GM23338 (cell line): ENCODE data around the gene ORM1. TPM values are rescaled to one million over a fixed set of nuclear protein-coding genes. Genes with fewer than 3 reads are reported as not detected.

Source experiments
- ATAC-seq: fragments of 200-7000 bp; cut with Tn5 transposase; 3 replicates; pipeline ENCODE4 v1.9.1; 2020
- DNase-seq: peaks from one replicate; pipeline ENCODE4 v3.0.0-alpha.2; 2015; ENCODE audit warnings: low spot score
- H2AFZ ChIP-seq: fragments of 200-600 bp; sonication (generic); 2 replicates; pipeline ENCODE4 v1.8.0; 2016; ENCODE audit warnings: antibody characterized with exemption, mild to moderate bottlenecking, moderate library complexity
- H3F3A ChIP-seq: fragments of 200-600 bp; sonication (generic); replicated peaks from 2 replicates; pipeline ENCODE4 v1.8.0; 2017; ENCODE audit warnings: antibody characterized with exemption, mixed run types, low read depth
- H3K27ac ChIP-seq: fragments of 200-600 bp; sonication (generic); 2 replicates; pipeline ENCODE4 v1.6.1; 2016; ENCODE audit warnings: low read depth
- H3K27me3 ChIP-seq: fragments of 200-600 bp; sonication (generic); 2 replicates; pipeline ENCODE4 v1.8.0; 2016; ENCODE audit warnings: mild to moderate bottlenecking, mixed run types, moderate library complexity; ENCODE audit not compliant: insufficient read depth
- H3K36me3 ChIP-seq: fragments of 200-600 bp; sonication (generic); 2 replicates; pipeline ENCODE4 v1.8.0; 2016; ENCODE audit warnings: mild to moderate bottlenecking; ENCODE audit not compliant: insufficient read depth
- H3K4me1 ChIP-seq: fragments of 200-600 bp; sonication (generic); 2 replicates; pipeline ENCODE4 v1.8.0; 2016; ENCODE audit warnings: mild to moderate bottlenecking, moderate library complexity; ENCODE audit not compliant: insufficient read depth
- H3K4me2 ChIP-seq: fragments of 200-600 bp; sonication (generic); 2 replicates; pipeline ENCODE4 v1.7.1; 2017; ENCODE audit warnings: mixed run types
- H3K4me3 ChIP-seq: fragments of 200-600 bp; sonication (generic); 2 replicates; pipeline ENCODE4 v1.6.1; 2016; ENCODE audit warnings: mixed run types
- H3K79me2 ChIP-seq: fragments of 200-600 bp; sonication (generic); replicated peaks from 2 replicates; pipeline ENCODE4 v1.8.0; 2017; ENCODE audit warnings: mild to moderate bottlenecking; ENCODE audit not compliant: insufficient read depth
- H3K9me2 ChIP-seq: fragments of 200-600 bp; sonication (generic); 2 replicates; pipeline ENCODE4 v1.8.0; 2017; ENCODE audit not compliant: insufficient read depth
- H4K20me1 ChIP-seq: fragments of 200-600 bp; sonication (generic); replicated peaks from 2 replicates; pipeline ENCODE4 v1.8.0; 2017; ENCODE audit warnings: mild to moderate bottlenecking; ENCODE audit not compliant: insufficient read depth
- H3K27ac Mint-ChIP-seq: 2 replicates; pipeline ENCODE4 v1.8.0; 2020; ENCODE audit warnings: inconsistent platforms, mild to moderate bottlenecking, moderate library complexity, mixed read lengths
- H3K27me3 Mint-ChIP-seq: 3 replicates; pipeline ENCODE4 v1.8.0; 2022; ENCODE audit warnings: low read depth, mild to moderate bottlenecking, moderate library complexity, mixed read lengths, inconsistent platforms; ENCODE audit not compliant: insufficient read depth, poor library complexity
- H3K36me3 Mint-ChIP-seq: 3 replicates; pipeline ENCODE4 v1.8.0; 2021; ENCODE audit warnings: low read depth, mild to moderate bottlenecking, inconsistent platforms, moderate library complexity, mixed read lengths
- H3K4me1 Mint-ChIP-seq: 3 replicates; pipeline ENCODE4 v1.8.0; 2020; ENCODE audit warnings: mild to moderate bottlenecking, inconsistent platforms, mixed read lengths
- H3K4me3 Mint-ChIP-seq: 3 replicates; pipeline ENCODE4 v1.8.0; 2021; ENCODE audit warnings: moderate library complexity, mild to moderate bottlenecking, inconsistent platforms, mixed read lengths
- H3K9me3 Mint-ChIP-seq: 3 replicates; pipeline ENCODE4 v1.8.0; 2020; ENCODE audit warnings: moderate library complexity, mild to moderate bottlenecking, inconsistent platforms, mixed read lengths
- CREB1 ChIP-seq: fragments of 250-450 bp; sonication (Bioruptor Pico); IDR thresholded peaks from 2 replicates; pipeline ENCODE4 v1.5.0; 2020; ENCODE audit warnings: low read depth, mild to moderate bottlenecking, moderate library complexity
- EZH2 ChIP-seq: fragments of 200-600 bp; sonication (generic); IDR thresholded peaks from one replicate; pipeline ENCODE4 v1.8.0; 2017; ENCODE audit warnings: antibody characterized with exemption, mild to moderate bottlenecking, low read depth; ENCODE audit not compliant: unreplicated experiment
- EZH2phosphoT487 ChIP-seq: fragments of 200-600 bp; sonication (generic); IDR thresholded peaks from one replicate; pipeline ENCODE4 v1.8.1; 2018; ENCODE audit warnings: antibody characterized with exemption; ENCODE audit not compliant: unreplicated experiment
- JUNB ChIP-seq: IDR thresholded peaks from one replicate; pipeline ENCODE4 v1.6.1; 2016; ENCODE audit warnings: antibody characterized with exemption; ENCODE audit not compliant: unreplicated experiment
- NANOG ChIP-seq: IDR thresholded peaks from 2 replicates; pipeline ENCODE4 v1.6.1; 2016; ENCODE audit warnings: antibody characterized with exemption, borderline replicate concordance
- POLR2AphosphoS5 ChIP-seq: IDR thresholded peaks from 2 replicates; pipeline ENCODE4 v1.6.1; 2016; ENCODE audit warnings: antibody characterized with exemption, low read depth
- STAT1 ChIP-seq: IDR thresholded peaks from one replicate; pipeline ENCODE4 v1.6.1; 2016; ENCODE audit warnings: antibody characterized with exemption; ENCODE audit not compliant: unreplicated experiment
- ZNF114 ChIP-seq: fragments of 250-450 bp; sonication (Bioruptor Pico); IDR thresholded peaks from 2 replicates; pipeline ENCODE4 v1.5.0; 2020; ENCODE audit warnings: mild to moderate bottlenecking, moderate library complexity
- ZNF331 ChIP-seq: fragments of 250-450 bp; sonication (Bioruptor Pico); IDR thresholded peaks from 2 replicates; pipeline ENCODE4 v1.5.0; 2020; ENCODE audit warnings: low read depth, mild to moderate bottlenecking, moderate library complexity
- polyA plus RNA-seq: library from polyadenylated mRNA; unstranded; fragments of >200 nt; fragmentation: Nextera tagmentation; extraction: Ambion mirVana; gene quantifications from 2 replicates; pipeline ENCODE4 v1.2.1, GENCODE V29; 2016
- total RNA-seq: library from RNA; depleted of rRNA; stranded (reverse); fragments of >200 nt; shearing (Covaris generic); gene quantifications from 2 replicates; pipeline ENCODE4 v1.2.3, GENCODE V29; 2014
- TF ChIP-seq, protein P1 (sequence below), 2 experiments: fragments of 200-600 bp in 1 of 2; sonication (generic) in 1 of 2; conservative IDR thresholded peaks; 2 replicates each; pipeline versions ENCODE4 v1.5.1 to v1.6.1; 2016 to 2017; ENCODE audit warnings: antibody characterized with exemption in 2 of 2, low read depth in 2 of 2, mild to moderate bottlenecking in 2 of 2, moderate library complexity in 1 of 2
- TF ChIP-seq, protein P2 (sequence below): fragments of 250-450 bp; sonication (Bioruptor Pico); IDR thresholded peaks from 2 replicates; pipeline ENCODE4 v1.5.0; 2020; ENCODE audit warnings: mild to moderate bottlenecking, moderate library complexity
- TF ChIP-seq, protein P3 (sequence below): IDR thresholded peaks from 2 replicates; pipeline ENCODE4 v1.6.1; 2016; ENCODE audit warnings: antibody characterized with exemption
- TF ChIP-seq, protein P4 (sequence below): IDR thresholded peaks from one replicate; pipeline ENCODE4 v1.6.1; 2018; ENCODE audit warnings: antibody characterized with exemption; ENCODE audit not compliant: unreplicated experiment

The ORM1 gene
- total and polyA plus RNA-seq, 2 experiments from 2014 or later, result not detected

DNA sequence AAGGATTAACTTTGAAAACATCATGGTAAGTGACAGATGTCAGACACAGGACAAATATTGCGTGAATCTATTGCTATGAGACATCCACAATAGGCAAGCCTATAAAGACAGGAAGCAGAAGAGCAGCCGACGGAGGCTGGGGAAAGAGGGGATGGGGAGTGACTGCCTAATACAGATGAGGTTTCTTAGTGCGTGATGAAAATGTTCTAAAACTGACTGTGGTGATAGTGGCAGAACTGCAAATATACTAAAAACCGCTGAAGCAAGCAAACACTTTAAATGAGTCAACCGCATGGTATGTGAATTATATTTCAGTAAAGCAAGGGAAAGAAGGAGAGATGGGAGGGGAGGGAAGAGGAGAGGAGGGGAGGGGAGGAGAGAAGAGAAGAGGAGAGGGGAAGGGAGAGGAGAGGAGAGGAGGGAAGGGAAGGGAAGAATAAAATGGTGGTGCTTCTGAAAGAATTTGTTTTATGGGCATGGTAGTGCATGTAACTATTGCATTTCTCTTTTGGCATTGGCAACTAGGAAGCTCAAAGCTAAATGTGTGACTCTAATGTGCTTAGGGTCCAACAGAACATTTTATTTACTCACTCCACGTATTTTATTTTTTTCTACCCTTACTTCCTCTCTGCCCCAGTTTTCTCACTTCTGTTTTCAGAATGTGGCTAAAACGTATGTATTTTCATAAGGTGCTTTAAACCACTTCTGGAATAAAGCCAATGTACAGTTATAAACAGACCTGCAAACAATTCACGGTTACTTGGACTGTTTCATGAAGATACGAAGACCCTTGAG lies 43.6 kb downstream of the ORM1 start:
- Histone ChIP-seq H3F3A (peaks cover 12% of the 10 kb centered on the region; the same call in 1 of the 2 replicates), H3K9me2 (0 out of 2 replicates have a peak, but pooled peaks cover 6% of the 10 kb centered on the region), H3K79me2 (peaks cover 4% of the 10 kb centered on the region; the same call in 1 of the 2 replicates), H3K27me3 (no peaks in the 10 kb centered on the region), H3K27ac (no peak overlapping the region), H4K20me1 (no peaks in the 10 kb centered on the region), H3K4me1 (peaks cover 26% of the 10 kb centered on the region), H2AFZ (no peak overlapping the region), H3K4me3 (no peak overlapping the region), H3K36me3 (peaks cover under 1% of the 10 kb centered on the region; the same call in 1 of the 2 replicates), H3K4me2 (no peak overlapping the region)
- no peak for ATAC-seq
- Mint-ChIP-seq H3K4me1 (peaks cover 26% of the 10 kb centered on the region), H3K27ac (peak overlapping the region; percentile 37; the same call in 1 of the 2 replicates), H3K4me3 (no peak overlapping the region), H3K9me3 (no peaks in the 10 kb centered on the region), H3K36me3 (peaks cover 60% of the 10 kb centered on the region), H3K27me3 (peaks cover 2% of the 10 kb centered on the region)
- TF ChIP-seq ZNF114 (CRISPR knock-in tag) (no peak), CREB1 (CRISPR knock-in tag) (no peak), NANOG (no peak), POLR2AphosphoS5 (no peak), EZH2 (no peak), STAT1 (no peak), JUNB (no peak), ZNF331 (CRISPR knock-in tag) (no peak), EZH2phosphoT487 (no peak)
- TF ChIP-seq, protein P1, sequence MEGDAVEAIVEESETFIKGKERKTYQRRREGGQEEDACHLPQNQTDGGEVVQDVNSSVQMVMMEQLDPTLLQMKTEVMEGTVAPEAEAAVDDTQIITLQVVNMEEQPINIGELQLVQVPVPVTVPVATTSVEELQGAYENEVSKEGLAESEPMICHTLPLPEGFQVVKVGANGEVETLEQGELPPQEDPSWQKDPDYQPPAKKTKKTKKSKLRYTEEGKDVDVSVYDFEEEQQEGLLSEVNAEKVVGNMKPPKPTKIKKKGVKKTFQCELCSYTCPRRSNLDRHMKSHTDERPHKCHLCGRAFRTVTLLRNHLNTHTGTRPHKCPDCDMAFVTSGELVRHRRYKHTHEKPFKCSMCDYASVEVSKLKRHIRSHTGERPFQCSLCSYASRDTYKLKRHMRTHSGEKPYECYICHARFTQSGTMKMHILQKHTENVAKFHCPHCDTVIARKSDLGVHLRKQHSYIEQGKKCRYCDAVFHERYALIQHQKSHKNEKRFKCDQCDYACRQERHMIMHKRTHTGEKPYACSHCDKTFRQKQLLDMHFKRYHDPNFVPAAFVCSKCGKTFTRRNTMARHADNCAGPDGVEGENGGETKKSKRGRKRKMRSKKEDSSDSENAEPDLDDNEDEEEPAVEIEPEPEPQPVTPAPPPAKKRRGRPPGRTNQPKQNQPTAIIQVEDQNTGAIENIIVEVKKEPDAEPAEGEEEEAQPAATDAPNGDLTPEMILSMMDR (conservative IDR thresholded peaks at IDR 0.05; ENCODE audit: low read depth in 2 of 2), result no peak
- TF ChIP-seq, protein P2, sequence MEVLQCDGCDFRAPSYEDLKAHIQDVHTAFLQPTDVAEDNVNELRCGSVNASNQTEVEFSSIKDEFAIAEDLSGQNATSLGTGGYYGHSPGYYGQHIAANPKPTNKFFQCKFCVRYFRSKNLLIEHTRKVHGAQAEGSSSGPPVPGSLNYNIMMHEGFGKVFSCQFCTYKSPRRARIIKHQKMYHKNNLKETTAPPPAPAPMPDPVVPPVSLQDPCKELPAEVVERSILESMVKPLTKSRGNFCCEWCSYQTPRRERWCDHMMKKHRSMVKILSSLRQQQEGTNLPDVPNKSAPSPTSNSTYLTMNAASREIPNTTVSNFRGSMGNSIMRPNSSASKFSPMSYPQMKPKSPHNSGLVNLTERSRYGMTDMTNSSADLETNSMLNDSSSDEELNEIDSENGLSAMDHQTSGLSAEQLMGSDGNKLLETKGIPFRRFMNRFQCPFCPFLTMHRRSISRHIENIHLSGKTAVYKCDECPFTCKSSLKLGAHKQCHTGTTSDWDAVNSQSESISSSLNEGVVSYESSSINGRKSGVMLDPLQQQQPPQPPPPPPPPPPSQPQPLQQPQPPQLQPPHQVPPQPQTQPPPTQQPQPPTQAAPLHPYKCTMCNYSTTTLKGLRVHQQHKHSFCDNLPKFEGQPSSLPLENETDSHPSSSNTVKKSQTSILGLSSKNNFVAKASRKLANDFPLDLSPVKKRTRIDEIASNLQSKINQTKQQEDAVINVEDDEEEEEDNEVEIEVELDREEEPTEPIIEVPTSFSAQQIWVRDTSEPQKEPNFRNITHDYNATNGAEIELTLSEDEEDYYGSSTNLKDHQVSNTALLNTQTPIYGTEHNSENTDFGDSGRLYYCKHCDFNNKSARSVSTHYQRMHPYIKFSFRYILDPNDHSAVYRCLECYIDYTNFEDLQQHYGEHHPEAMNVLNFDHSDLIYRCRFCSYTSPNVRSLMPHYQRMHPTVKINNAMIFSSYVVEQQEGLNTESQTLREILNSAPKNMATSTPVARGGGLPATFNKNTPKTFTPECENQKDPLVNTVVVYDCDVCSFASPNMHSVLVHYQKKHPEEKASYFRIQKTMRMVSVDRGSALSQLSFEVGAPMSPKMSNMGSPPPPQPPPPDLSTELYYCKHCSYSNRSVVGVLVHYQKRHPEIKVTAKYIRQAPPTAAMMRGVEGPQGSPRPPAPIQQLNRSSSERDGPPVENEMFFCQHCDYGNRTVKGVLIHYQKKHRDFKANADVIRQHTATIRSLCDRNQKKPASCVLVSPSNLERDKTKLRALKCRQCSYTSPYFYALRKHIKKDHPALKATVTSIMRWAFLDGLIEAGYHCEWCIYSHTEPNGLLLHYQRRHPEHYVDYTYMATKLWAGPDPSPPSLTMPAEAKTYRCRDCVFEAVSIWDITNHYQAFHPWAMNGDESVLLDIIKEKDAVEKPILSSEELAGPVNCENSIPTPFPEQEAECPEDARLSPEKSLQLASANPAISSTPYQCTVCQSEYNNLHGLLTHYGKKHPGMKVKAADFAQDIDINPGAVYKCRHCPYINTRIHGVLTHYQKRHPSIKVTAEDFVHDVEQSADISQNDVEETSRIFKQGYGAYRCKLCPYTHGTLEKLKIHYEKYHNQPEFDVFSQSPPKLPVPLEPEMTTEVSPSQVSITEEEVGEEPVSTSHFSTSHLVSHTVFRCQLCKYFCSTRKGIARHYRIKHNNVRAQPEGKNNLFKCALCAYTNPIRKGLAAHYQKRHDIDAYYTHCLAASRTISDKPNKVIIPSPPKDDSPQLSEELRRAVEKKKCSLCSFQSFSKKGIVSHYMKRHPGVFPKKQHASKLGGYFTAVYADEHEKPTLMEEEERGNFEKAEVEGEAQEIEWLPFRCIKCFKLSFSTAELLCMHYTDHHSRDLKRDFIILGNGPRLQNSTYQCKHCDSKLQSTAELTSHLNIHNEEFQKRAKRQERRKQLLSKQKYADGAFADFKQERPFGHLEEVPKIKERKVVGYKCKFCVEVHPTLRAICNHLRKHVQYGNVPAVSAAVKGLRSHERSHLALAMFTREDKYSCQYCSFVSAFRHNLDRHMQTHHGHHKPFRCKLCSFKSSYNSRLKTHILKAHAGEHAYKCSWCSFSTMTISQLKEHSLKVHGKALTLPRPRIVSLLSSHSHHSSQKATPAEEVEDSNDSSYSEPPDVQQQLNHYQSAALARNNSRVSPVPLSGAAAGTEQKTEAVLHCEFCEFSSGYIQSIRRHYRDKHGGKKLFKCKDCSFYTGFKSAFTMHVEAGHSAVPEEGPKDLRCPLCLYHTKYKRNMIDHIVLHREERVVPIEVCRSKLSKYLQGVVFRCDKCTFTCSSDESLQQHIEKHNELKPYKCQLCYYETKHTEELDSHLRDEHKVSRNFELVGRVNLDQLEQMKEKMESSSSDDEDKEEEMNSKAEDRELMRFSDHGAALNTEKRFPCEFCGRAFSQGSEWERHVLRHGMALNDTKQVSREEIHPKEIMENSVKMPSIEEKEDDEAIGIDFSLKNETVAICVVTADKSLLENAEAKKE (CRISPR knock-in tag), result no peak
- TF ChIP-seq, protein P3, sequence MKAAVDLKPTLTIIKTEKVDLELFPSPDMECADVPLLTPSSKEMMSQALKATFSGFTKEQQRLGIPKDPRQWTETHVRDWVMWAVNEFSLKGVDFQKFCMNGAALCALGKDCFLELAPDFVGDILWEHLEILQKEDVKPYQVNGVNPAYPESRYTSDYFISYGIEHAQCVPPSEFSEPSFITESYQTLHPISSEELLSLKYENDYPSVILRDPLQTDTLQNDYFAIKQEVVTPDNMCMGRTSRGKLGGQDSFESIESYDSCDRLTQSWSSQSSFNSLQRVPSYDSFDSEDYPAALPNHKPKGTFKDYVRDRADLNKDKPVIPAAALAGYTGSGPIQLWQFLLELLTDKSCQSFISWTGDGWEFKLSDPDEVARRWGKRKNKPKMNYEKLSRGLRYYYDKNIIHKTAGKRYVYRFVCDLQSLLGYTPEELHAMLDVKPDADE, result no peak
- TF ChIP-seq, protein P4, sequence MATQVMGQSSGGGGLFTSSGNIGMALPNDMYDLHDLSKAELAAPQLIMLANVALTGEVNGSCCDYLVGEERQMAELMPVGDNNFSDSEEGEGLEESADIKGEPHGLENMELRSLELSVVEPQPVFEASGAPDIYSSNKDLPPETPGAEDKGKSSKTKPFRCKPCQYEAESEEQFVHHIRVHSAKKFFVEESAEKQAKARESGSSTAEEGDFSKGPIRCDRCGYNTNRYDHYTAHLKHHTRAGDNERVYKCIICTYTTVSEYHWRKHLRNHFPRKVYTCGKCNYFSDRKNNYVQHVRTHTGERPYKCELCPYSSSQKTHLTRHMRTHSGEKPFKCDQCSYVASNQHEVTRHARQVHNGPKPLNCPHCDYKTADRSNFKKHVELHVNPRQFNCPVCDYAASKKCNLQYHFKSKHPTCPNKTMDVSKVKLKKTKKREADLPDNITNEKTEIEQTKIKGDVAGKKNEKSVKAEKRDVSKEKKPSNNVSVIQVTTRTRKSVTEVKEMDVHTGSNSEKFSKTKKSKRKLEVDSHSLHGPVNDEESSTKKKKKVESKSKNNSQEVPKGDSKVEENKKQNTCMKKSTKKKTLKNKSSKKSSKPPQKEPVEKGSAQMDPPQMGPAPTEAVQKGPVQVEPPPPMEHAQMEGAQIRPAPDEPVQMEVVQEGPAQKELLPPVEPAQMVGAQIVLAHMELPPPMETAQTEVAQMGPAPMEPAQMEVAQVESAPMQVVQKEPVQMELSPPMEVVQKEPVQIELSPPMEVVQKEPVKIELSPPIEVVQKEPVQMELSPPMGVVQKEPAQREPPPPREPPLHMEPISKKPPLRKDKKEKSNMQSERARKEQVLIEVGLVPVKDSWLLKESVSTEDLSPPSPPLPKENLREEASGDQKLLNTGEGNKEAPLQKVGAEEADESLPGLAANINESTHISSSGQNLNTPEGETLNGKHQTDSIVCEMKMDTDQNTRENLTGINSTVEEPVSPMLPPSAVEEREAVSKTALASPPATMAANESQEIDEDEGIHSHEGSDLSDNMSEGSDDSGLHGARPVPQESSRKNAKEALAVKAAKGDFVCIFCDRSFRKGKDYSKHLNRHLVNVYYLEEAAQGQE, result no peak
- DNase-seq, result no peak
